ENCODE results near the gene ARHGDIA. TPM values are rescaled to one million over a fixed set of nuclear protein-coding genes. Genes with fewer than 3 reads are reported as not detected.

The ARHGDIA gene
- total RNA-seq, 1 experiment from 2014 or later = 185 TPM

- Histone ChIP-seq H3K9me3 (no peaks in the 10 kb centered on the region), H3K4me3 (peak within 1 kb of the TSS; percentile 78), H3K36me3 (peaks cover 83% of the 10 kb centered on the region), H3K27me3 (no peaks in the 10 kb centered on the region)
- no peak for DNase-seq
Observed at GRCh38 chr17:81859906-81860755, 11.0 kb downstream of the ARHGDIA start, which contains the start of gene P4HB. P4HB (minus strand) TSS chr17:81860535; CDS start chr17:81860471, 64 bp downstream.

GRCh38 chr17:81858967-81859905 lies 11.9 kb downstream of the ARHGDIA start:
- H3K36me3 ChIP-seq = peaks cover 83% of the 10 kb centered on the region
- no peak for DNase-seq
- H3K4me3 ChIP-seq = peak overlapping the region; percentile 61
- no peaks in the 10 kb centered on the region for H3K27me3 ChIP-seq
- H3K9me3 ChIP-seq = no peaks in the 10 kb centered on the region

- peaks cover 83% of the 10 kb centered on the region for H3K36me3 ChIP-seq
- H3K4me3 ChIP-seq = peak overlapping the region; percentile 61
- DNase-seq = no peak
- no peaks in the 10 kb centered on the region for H3K27me3 ChIP-seq
- no peaks in the 10 kb centered on the region for H3K9me3 ChIP-seq
Observed at GRCh38 chr17:81858170-81858966, 12.8 kb downstream of the ARHGDIA start.

- DNase-seq = no peak
- H3K27me3 ChIP-seq = no peaks in the 10 kb centered on the region
- no peak overlapping the region for H3K4me3 ChIP-seq
- H3K9me3 ChIP-seq = no peaks in the 10 kb centered on the region
- H3K36me3 ChIP-seq = peaks cover 93% of the 10 kb centered on the region
Observed at GRCh38 chr17:81854974-81855774, 16.0 kb downstream of the ARHGDIA start.

GRCh38 chr17:81852237-81852636 lies 18.9 kb downstream of the ARHGDIA start:
- no peak for DNase-seq
- Histone ChIP-seq H3K4me3 (no peak overlapping the region), H3K36me3 (peaks cover 93% of the 10 kb centered on the region), H3K27me3 (no peaks in the 10 kb centered on the region), H3K9me3 (no peaks in the 10 kb centered on the region)

GRCh38 chr17:81851423-81851822 lies 19.7 kb downstream of the ARHGDIA start:
- Histone ChIP-seq H3K27me3 (no peaks in the 10 kb centered on the region), H3K4me3 (no peak overlapping the region), H3K9me3 (no peaks in the 10 kb centered on the region), H3K36me3 (peaks cover 93% of the 10 kb centered on the region)
- no peak for DNase-seq

GRCh38 chr17:81849457-81849856 lies 21.7 kb downstream of the ARHGDIA start:
- peaks cover 93% of the 10 kb centered on the region for H3K36me3 ChIP-seq
- no peaks in the 10 kb centered on the region for H3K9me3 ChIP-seq
- H3K4me3 ChIP-seq = no peak overlapping the region
- DNase-seq = no peak
- H3K27me3 ChIP-seq = no peaks in the 10 kb centered on the region

GRCh38 chr17:81846743-81847689 lies 24.1 kb downstream of the ARHGDIA start:
- DNase-seq = no peak
- H3K27me3 ChIP-seq = no peaks in the 10 kb centered on the region
- H3K4me3 ChIP-seq = no peak overlapping the region
- H3K9me3 ChIP-seq = no peaks in the 10 kb centered on the region
- H3K36me3 ChIP-seq = peaks cover 90% of the 10 kb centered on the region

GRCh38 chr17:81845881-81846742 lies 25.0 kb downstream of the ARHGDIA start:
- no peak for DNase-seq
- Histone ChIP-seq H3K36me3 (peaks cover 81% of the 10 kb centered on the region), H3K4me3 (no peak overlapping the region)

GRCh38 chr17:81845361-81845760 lies 25.8 kb downstream of the ARHGDIA start:
- Histone ChIP-seq H3K27me3 (no peaks in the 10 kb centered on the region), H3K4me3 (no peak overlapping the region), H3K36me3 (peaks cover 76% of the 10 kb centered on the region), H3K9me3 (no peaks in the 10 kb centered on the region)
- no peak for DNase-seq

More at GRCh38 chr17:81845881-81846742, 25.0 kb downstream of the ARHGDIA start:
- H3K9me3 ChIP-seq = no peaks in the 10 kb centered on the region
- H3K27me3 ChIP-seq = no peaks in the 10 kb centered on the region

GRCh38 chr17:81844887-81845286 lies 26.2 kb downstream of the ARHGDIA start:
- no peaks in the 10 kb centered on the region for H3K27me3 ChIP-seq
- H3K9me3 ChIP-seq = no peaks in the 10 kb centered on the region
- no peak overlapping the region for H3K4me3 ChIP-seq
- DNase-seq = no peak
- peaks cover 71% of the 10 kb centered on the region for H3K36me3 ChIP-seq

- Histone ChIP-seq H3K36me3 (peaks cover 66% of the 10 kb centered on the region), H3K27me3 (no peaks in the 10 kb centered on the region), H3K9me3 (no peaks in the 10 kb centered on the region), H3K4me3 (no peak overlapping the region)
- DNase-seq = peak; percentile 40
Observed at GRCh38 chr17:81844327-81844851, 26.7 kb downstream of the ARHGDIA start.

GRCh38 chr17:81843713-81844326 lies 27.3 kb downstream of the ARHGDIA start:
- Histone ChIP-seq H3K9me3 (no peaks in the 10 kb centered on the region), H3K4me3 (no peak overlapping the region), H3K27me3 (no peaks in the 10 kb centered on the region), H3K36me3 (peaks cover 61% of the 10 kb centered on the region)
- DNase-seq = no peak
